HCT116 (cell line): Measurements from ENCODE around the gene ELFN2. TPM values are rescaled to one million over a fixed set of nuclear protein-coding genes. Genes with fewer than 3 reads are reported as not detected.

Experiments
- ATAC-seq: fragments of 200-7000 bp; cut with Tn5 transposase; 2 replicates; pipeline ENCODE4 v1.9.1; 2020; ENCODE audit warnings: mild to moderate bottlenecking, moderate library complexity
- BruUV-seq: library from RNA; stranded (reverse); fragments of 400-500 nt; replicated peaks from 2 replicates; lab custom pipeline; 2021; lab: Mats Ljungman, UMichigan
- CTCF ChIA-PET: fragments of 300-600 bp; sonication (Branson Sonifier 250); formaldehyde crosslinking; loops from one replicate; lab custom pipeline; 2021; ENCODE audit warnings: antibody characterized with exemption; lab: Charles Lee
- POLR2A ChIA-PET: fragments of 300-600, 350-600 bp; sonication (Branson Sonifier 250); formaldehyde crosslinking; loops from one replicate; lab custom pipeline; 2021; ENCODE audit warnings: antibody characterized with exemption; lab: Charles Lee
- RAD21 ChIA-PET, 2 experiments: fragments of 300-600 bp; sonication (Branson Sonifier 250); formaldehyde crosslinking; loops; one replicate each; lab custom pipeline; 2023; ENCODE audit warnings: low total read pairs in 2 of 2; ENCODE audit not compliant: uncharacterized antibody in 2 of 2, unreplicated experiment in 2 of 2, low non-redundant PET in 1 of 2; lab: Charles Lee
- DNase-seq: peaks from one replicate; pipeline ENCODE4 v3.0.0-alpha.2; 2010; ENCODE audit warnings: low read depth, low spot score
- H2AFZ ChIP-seq: fragments of 200-600 bp; shearing (Covaris generic), sonication (generic); 2 replicates; pipeline ENCODE4 v1.6.1; 2017; ENCODE audit warnings: low read depth, mixed run types, mixed read lengths, antibody characterized with exemption, low read length; ENCODE audit not compliant: poor library complexity, severe bottlenecking
- H3K27ac ChIP-seq: 2 replicates; pipeline ENCODE4 v1.5.1; 2012; ENCODE audit warnings: low read depth, low read length
- H3K27me3 ChIP-seq: fragments of 200-600 bp; sonication (generic); 2 replicates; pipeline ENCODE4 v1.6.1; 2016; ENCODE audit warnings: mixed run types, low read length, mixed read lengths; ENCODE audit not compliant: insufficient read depth
- H3K36me3 ChIP-seq, 2 experiments: fragments of 200-500 bp in 1 of 2; fragments of 200-600 bp in 1 of 2; sonication (Bioruptor generic) in 1 of 2; sonication (generic) in 1 of 2; 2 replicates each; pipeline versions ENCODE4 v1.5.1 to v1.6.1; 2014 to 2016; ENCODE audit warnings: low read length in 2 of 2, inconsistent platforms in 1 of 2, mixed read lengths in 1 of 2, mixed run types in 1 of 2; ENCODE audit not compliant: insufficient read depth in 2 of 2, control insufficient read depth in 1 of 2
- H3K4me1 ChIP-seq, 2 experiments: fragments of 200-600 bp in 1 of 2; sonication (generic) in 1 of 2; 2 replicates each; pipeline versions ENCODE4 v1.5.1 to v1.6.1; 2012 to 2017; ENCODE audit warnings: low read length in 2 of 2, inconsistent platforms in 1 of 2, mild to moderate bottlenecking in 1 of 2, mixed read lengths in 1 of 2, mixed run types in 1 of 2, moderate library complexity in 1 of 2; ENCODE audit not compliant: insufficient read depth in 2 of 2, control insufficient read depth in 1 of 2
- H3K4me2 ChIP-seq: fragments of 200-600 bp; sonication (generic); 2 replicates; pipeline ENCODE4 v1.6.1; 2017; ENCODE audit warnings: mixed run types, low read length, mixed read lengths
- H3K4me3 ChIP-seq, 2 experiments: fragments of 200-600 bp in 1 of 2; sonication (generic) in 1 of 2; replicated peaks in 1 of 2; 2 replicates each; pipeline ENCODE4 v1.5.1; 2011 to 2016; ENCODE audit warnings: low read length in 2 of 2, control low read depth in 1 of 2, low read depth in 1 of 2, mild to moderate bottlenecking in 1 of 2, mixed read lengths in 1 of 2, mixed run types in 1 of 2
- H3K79me2 ChIP-seq: fragments of 200-600 bp; sonication (generic); 2 replicates; pipeline ENCODE4 v1.6.1; 2017; ENCODE audit warnings: mild to moderate bottlenecking, mixed run types, low read length, moderate library complexity, mixed read lengths; ENCODE audit not compliant: insufficient read depth
- H3K9ac ChIP-seq: fragments of 200-600 bp; sonication (generic); 2 replicates; pipeline ENCODE4 v1.6.1; 2016; ENCODE audit warnings: low read length, mixed read lengths
- H3K9me2 ChIP-seq: fragments of 200-600 bp; sonication (generic), shearing (Covaris generic); 2 replicates; pipeline ENCODE4 v1.6.1; 2017; ENCODE audit warnings: mixed run types, mild to moderate bottlenecking, moderate library complexity; ENCODE audit not compliant: insufficient read depth
- H3K9me3 ChIP-seq, 2 experiments: fragments of 200-500 bp in 1 of 2; fragments of 200-600 bp in 1 of 2; sonication (Bioruptor generic) in 1 of 2; sonication (generic) in 1 of 2; 2 replicates each; pipeline ENCODE4 v1.6.1; 2014 to 2017; ENCODE audit warnings: low read length in 2 of 2, mixed read lengths in 2 of 2, inconsistent platforms in 1 of 2, low read depth in 1 of 2, mild to moderate bottlenecking in 1 of 2, mixed run types in 1 of 2, moderate library complexity in 1 of 2; ENCODE audit not compliant: control insufficient read depth in 1 of 2, insufficient read depth in 1 of 2
- H4K20me1 ChIP-seq: fragments of 200-600 bp; sonication (generic), shearing (Covaris generic); 2 replicates; pipeline ENCODE4 v1.6.1; 2017; ENCODE audit warnings: mixed run types, mild to moderate bottlenecking, moderate library complexity; ENCODE audit not compliant: insufficient read depth
- CBX3 ChIP-seq: IDR thresholded peaks from 2 replicates; pipeline ENCODE4 v1.6.1; 2012; ENCODE audit warnings: low read depth
- EGR1 ChIP-seq: IDR thresholded peaks from 2 replicates; pipeline ENCODE4 v1.6.1; 2012; ENCODE audit warnings: low read depth
- ELF1 ChIP-seq: IDR thresholded peaks from 2 replicates; pipeline ENCODE4 v1.6.1; 2012; ENCODE audit warnings: low read depth, borderline replicate concordance
- FOSL1 ChIP-seq: IDR thresholded peaks from 2 replicates; pipeline ENCODE4 v1.6.1; 2012; ENCODE audit warnings: low read depth
- JUND ChIP-seq: IDR thresholded peaks from 2 replicates; pipeline ENCODE4 v1.6.1; 2012
- POLR2AphosphoS5 ChIP-seq: IDR thresholded peaks from 2 replicates; pipeline ENCODE4 v1.6.1; 2011; ENCODE audit warnings: mild to moderate bottlenecking, low read depth, low read length, moderate library complexity
- RAD21 ChIP-seq: IDR thresholded peaks from 2 replicates; pipeline ENCODE4 v1.6.1; 2012; ENCODE audit warnings: low read depth, mild to moderate bottlenecking
- SIN3A ChIP-seq: IDR thresholded peaks from 2 replicates; pipeline ENCODE4 v1.6.1; 2012; ENCODE audit warnings: low read depth
- SRF ChIP-seq: IDR thresholded peaks from 2 replicates; pipeline ENCODE4 v1.6.1; 2012; ENCODE audit warnings: low read depth
- TCF7L2 ChIP-seq: IDR thresholded peaks from 2 replicates; pipeline ENCODE4 v1.7.0; 2011; ENCODE audit warnings: borderline replicate concordance, inconsistent platforms; ENCODE audit not compliant: insufficient read depth, insufficient read length; ENCODE audit errors: extremely low read depth
- ZFX ChIP-seq: fragments of 450-650 bp; IDR thresholded peaks from 2 replicates; pipeline ENCODE4 v1.6.1; 2017
- ZNF274 ChIP-seq: fragments of 200-500 bp; sonication (Bioruptor generic); IDR thresholded peaks from 2 replicates; pipeline ENCODE4 v1.6.1; 2014; ENCODE audit warnings: mild to moderate bottlenecking, low read depth, low read length, inconsistent platforms
- intact Hi-C: fragments of 100-400 bp; cut with micrococcal nuclease; formaldehyde crosslinking; loops from 2 replicates; pipeline ENCODE4 v1.10.0; 2022
- total RNA-seq: library from RNA; stranded (reverse); gene quantifications from one replicate; pipeline ENCODE4 v1.2.1, GENCODE V29; 2021; ENCODE audit not compliant: unreplicated experiment
- TF ChIP-seq, protein P1 (sequence below): IDR thresholded peaks from 2 replicates; pipeline ENCODE4 v1.6.1; 2012
- TF ChIP-seq, protein P2 (sequence below): IDR thresholded peaks from 2 replicates; pipeline ENCODE4 v1.6.1; 2011; ENCODE audit warnings: mild to moderate bottlenecking, low read length, moderate library complexity; ENCODE audit not compliant: insufficient replicate concordance; ENCODE audit errors: extremely low read depth
- TF ChIP-seq, protein P3 (sequence below): IDR thresholded peaks from 2 replicates; pipeline ENCODE4 v1.6.1; 2012; ENCODE audit warnings: low read depth
- TF ChIP-seq, protein P4 (sequence below): IDR thresholded peaks from 2 replicates; pipeline ENCODE4 v1.6.1; 2012
- TF ChIP-seq, protein P5 (sequence below), 3 experiments: fragments of 200-600 bp in 1 of 3; sonication (generic) in 1 of 3; IDR thresholded peaks in 2 of 3; conservative IDR thresholded peaks in 1 of 3; 2 replicates each; pipeline ENCODE4 v1.5.1; 2012 to 2017; ENCODE audit warnings: low read depth in 2 of 3, low read length in 2 of 3, antibody characterized with exemption in 1 of 3, borderline replicate concordance in 1 of 3, control low read depth in 1 of 3, mild to moderate bottlenecking in 1 of 3, mixed read lengths in 1 of 3, mixed run types in 1 of 3, moderate library complexity in 1 of 3; ENCODE audit not compliant: insufficient read depth in 1 of 3

ELFN2 gene
- total RNA-seq, 1 experiment from 2014 or later: 45.4 TPM

DNA sequence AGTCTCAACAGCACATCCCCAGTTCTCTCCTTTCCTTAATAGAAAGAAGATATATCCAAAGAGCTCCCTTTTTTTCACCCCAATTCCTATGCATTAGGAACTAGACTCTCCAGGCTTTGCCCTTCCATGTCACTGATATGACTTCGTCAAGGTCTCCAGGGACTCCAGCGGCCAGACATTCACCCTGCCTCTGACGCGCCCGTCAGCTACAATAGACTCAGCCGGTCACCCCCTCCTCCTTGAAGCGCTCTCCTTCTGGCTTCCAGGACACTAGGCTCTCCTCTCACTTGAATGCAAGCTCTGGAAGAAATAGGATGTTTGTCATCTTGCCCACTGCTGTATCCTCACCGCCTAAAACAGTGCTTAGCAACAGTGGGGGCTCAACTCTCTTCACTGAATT lies 14.9 kb upstream of the ELFN2 start:
- ChIA-PET CTCF (interaction anchor here (0.7 to 2.8 kb wide), 5 partner anchors 11 to 125 kb away, joined by 3 to 10 read pairs (median 5); no protein-coding TSS in a partner anchor), POLR2A (interaction anchor here (0.8 to 1.2 kb wide), 8 partner anchors 8 to 124 kb away, joined by 3 to 7 read pairs (median 4); no protein-coding TSS in a partner anchor), RAD21 (interaction anchor here in 1 of 2 experiments (0.7 kb wide), 1 partner anchor 11 kb away, joined by 3 read pairs; no protein-coding TSS in a partner anchor)
- ATAC-seq (no peak), DNase-seq (no peak)
- no peak overlapping the region; a peak in 1 of 4 replicates for H3K4me3 ChIP-seq
- no peak for TF ChIP-seq EGR1
- TF ChIP-seq JUND: no peak
- TF ChIP-seq, protein P1, sequence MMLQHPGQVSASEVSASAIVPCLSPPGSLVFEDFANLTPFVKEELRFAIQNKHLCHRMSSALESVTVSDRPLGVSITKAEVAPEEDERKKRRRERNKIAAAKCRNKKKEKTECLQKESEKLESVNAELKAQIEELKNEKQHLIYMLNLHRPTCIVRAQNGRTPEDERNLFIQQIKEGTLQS: no peak
- TF ChIP-seq, protein P2, sequence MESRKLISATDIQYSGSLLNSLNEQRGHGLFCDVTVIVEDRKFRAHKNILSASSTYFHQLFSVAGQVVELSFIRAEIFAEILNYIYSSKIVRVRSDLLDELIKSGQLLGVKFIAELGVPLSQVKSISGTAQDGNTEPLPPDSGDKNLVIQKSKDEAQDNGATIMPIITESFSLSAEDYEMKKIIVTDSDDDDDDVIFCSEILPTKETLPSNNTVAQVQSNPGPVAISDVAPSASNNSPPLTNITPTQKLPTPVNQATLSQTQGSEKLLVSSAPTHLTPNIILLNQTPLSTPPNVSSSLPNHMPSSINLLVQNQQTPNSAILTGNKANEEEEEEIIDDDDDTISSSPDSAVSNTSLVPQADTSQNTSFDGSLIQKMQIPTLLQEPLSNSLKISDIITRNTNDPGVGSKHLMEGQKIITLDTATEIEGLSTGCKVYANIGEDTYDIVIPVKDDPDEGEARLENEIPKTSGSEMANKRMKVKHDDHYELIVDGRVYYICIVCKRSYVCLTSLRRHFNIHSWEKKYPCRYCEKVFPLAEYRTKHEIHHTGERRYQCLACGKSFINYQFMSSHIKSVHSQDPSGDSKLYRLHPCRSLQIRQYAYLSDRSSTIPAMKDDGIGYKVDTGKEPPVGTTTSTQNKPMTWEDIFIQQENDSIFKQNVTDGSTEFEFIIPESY: no peak
- no peak for TF ChIP-seq FOSL1
- no peak for TF ChIP-seq SIN3A
- TF ChIP-seq ZFX: no peak
- no peak for TF ChIP-seq RAD21
- no peak for TF ChIP-seq TCF7L2
- no peak for TF ChIP-seq POLR2AphosphoS5
- TF ChIP-seq SRF: no peak
- TF ChIP-seq CBX3: no peak
- TF ChIP-seq, protein P3, sequence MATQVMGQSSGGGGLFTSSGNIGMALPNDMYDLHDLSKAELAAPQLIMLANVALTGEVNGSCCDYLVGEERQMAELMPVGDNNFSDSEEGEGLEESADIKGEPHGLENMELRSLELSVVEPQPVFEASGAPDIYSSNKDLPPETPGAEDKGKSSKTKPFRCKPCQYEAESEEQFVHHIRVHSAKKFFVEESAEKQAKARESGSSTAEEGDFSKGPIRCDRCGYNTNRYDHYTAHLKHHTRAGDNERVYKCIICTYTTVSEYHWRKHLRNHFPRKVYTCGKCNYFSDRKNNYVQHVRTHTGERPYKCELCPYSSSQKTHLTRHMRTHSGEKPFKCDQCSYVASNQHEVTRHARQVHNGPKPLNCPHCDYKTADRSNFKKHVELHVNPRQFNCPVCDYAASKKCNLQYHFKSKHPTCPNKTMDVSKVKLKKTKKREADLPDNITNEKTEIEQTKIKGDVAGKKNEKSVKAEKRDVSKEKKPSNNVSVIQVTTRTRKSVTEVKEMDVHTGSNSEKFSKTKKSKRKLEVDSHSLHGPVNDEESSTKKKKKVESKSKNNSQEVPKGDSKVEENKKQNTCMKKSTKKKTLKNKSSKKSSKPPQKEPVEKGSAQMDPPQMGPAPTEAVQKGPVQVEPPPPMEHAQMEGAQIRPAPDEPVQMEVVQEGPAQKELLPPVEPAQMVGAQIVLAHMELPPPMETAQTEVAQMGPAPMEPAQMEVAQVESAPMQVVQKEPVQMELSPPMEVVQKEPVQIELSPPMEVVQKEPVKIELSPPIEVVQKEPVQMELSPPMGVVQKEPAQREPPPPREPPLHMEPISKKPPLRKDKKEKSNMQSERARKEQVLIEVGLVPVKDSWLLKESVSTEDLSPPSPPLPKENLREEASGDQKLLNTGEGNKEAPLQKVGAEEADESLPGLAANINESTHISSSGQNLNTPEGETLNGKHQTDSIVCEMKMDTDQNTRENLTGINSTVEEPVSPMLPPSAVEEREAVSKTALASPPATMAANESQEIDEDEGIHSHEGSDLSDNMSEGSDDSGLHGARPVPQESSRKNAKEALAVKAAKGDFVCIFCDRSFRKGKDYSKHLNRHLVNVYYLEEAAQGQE: no peak
- no peak for TF ChIP-seq ELF1
- TF ChIP-seq, protein P4, sequence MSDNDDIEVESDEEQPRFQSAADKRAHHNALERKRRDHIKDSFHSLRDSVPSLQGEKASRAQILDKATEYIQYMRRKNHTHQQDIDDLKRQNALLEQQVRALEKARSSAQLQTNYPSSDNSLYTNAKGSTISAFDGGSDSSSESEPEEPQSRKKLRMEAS: no peak
- TF ChIP-seq, protein P5, sequence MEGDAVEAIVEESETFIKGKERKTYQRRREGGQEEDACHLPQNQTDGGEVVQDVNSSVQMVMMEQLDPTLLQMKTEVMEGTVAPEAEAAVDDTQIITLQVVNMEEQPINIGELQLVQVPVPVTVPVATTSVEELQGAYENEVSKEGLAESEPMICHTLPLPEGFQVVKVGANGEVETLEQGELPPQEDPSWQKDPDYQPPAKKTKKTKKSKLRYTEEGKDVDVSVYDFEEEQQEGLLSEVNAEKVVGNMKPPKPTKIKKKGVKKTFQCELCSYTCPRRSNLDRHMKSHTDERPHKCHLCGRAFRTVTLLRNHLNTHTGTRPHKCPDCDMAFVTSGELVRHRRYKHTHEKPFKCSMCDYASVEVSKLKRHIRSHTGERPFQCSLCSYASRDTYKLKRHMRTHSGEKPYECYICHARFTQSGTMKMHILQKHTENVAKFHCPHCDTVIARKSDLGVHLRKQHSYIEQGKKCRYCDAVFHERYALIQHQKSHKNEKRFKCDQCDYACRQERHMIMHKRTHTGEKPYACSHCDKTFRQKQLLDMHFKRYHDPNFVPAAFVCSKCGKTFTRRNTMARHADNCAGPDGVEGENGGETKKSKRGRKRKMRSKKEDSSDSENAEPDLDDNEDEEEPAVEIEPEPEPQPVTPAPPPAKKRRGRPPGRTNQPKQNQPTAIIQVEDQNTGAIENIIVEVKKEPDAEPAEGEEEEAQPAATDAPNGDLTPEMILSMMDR (IDR thresholded peaks at IDR 0.05 in 2 of 3, conservative IDR thresholded peaks at IDR 0.05 in 1 of 3; ENCODE audit: borderline replicate concordance in 1 of 3, insufficient read depth in 1 of 3, low read depth in 2 of 3, low read length in 2 of 3): no peak
- no peak for TF ChIP-seq ZNF274
- peak overlapping the region; percentile 74 for H3K4me2 ChIP-seq
- peak overlapping the region; percentile 80 for H2AFZ ChIP-seq
- peak overlapping the region; percentile 5; the same call in 1 of the 2 replicates for H3K27ac ChIP-seq
- peaks cover 29 to 47% of the 10 kb centered on the region in 2 experiments for H3K4me1 ChIP-seq
- no peaks in the 10 kb centered on the region for H3K36me3 ChIP-seq
- H3K27me3 ChIP-seq: no peaks in the 10 kb centered on the region
- peaks cover 0 to 14% of the 10 kb centered on the region in 2 experiments; a peak in 1 of 4 replicates for H3K9me3 ChIP-seq
- H4K20me1 ChIP-seq: no peaks in the 10 kb centered on the region
- intact Hi-C loops: no loop called here
- H3K79me2 ChIP-seq: no peaks in the 10 kb centered on the region
- H3K9ac ChIP-seq: no peak overlapping the region
- H3K9me2 ChIP-seq: no peaks in the 10 kb centered on the region
- BruUV-seq: no TSS peak
